Brain microvascular endothelial cell (primary cell): ENCODE measurements around the gene TPSD1.

Source experiments
- DNase-seq: peaks from one replicate; pipeline ENCODE4 v3.0.0-alpha.2; 2020
- H3K27ac ChIP-seq: fragments of 250-450 bp; sonication (Bioruptor Pico); 2 replicates; pipeline ENCODE4 v1.5.1; 2020; ENCODE audit warnings: mild to moderate bottlenecking, moderate library complexity
- H3K27me3 ChIP-seq: fragments of 250-450 bp; sonication (Bioruptor Pico); replicated peaks from 2 replicates; pipeline ENCODE4 v1.5.1; 2020; ENCODE audit warnings: mild to moderate bottlenecking
- H3K36me3 ChIP-seq: fragments of 250-450 bp; sonication (Bioruptor Pico); replicated peaks from 2 replicates; pipeline ENCODE4 v1.5.1; 2020; ENCODE audit warnings: mild to moderate bottlenecking
- H3K4me3 ChIP-seq: 2 replicates; pipeline ENCODE4 v1.5.1; 2011; ENCODE audit warnings: low read depth, mild to moderate bottlenecking, control low read depth, low read length, moderate library complexity
- in situ Hi-C: cut with HindIII; loops from 2 replicates; pipeline ENCODE4 v1.10.0; 2017; ENCODE audit warnings: low sequenced_read_pairs, low pct_ligation_motif_present
- TF ChIP-seq, protein P1 (sequence below): IDR thresholded peaks from 2 replicates; pipeline ENCODE4 v1.5.1; 2011; ENCODE audit warnings: low read depth, mild to moderate bottlenecking, moderate library complexity, low read length, control low read depth, inconsistent platforms; ENCODE audit errors: missing control alignments

TPSD1 gene

DNA sequence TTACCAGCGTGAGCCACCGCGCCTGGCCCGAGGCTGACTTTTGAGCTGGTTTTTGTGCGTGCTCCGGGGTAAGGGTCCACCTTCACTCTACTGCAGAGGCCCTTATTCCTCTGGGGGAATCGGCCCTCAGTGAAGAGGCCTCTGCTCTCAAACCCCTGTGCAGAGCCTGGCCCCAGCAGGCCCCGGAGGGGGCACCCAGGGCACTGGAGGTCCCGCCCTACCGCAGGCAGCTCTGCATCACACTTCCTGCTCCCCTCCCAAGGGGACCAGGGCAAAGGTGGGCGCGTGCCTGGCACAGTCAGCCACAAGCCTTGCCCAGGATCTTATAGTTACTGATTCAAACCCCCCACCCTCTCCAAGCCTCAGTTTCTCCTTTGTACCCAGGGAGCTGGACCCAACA is 50.0 kb downstream of the TPSD1 start:
- TF ChIP-seq, protein P1, sequence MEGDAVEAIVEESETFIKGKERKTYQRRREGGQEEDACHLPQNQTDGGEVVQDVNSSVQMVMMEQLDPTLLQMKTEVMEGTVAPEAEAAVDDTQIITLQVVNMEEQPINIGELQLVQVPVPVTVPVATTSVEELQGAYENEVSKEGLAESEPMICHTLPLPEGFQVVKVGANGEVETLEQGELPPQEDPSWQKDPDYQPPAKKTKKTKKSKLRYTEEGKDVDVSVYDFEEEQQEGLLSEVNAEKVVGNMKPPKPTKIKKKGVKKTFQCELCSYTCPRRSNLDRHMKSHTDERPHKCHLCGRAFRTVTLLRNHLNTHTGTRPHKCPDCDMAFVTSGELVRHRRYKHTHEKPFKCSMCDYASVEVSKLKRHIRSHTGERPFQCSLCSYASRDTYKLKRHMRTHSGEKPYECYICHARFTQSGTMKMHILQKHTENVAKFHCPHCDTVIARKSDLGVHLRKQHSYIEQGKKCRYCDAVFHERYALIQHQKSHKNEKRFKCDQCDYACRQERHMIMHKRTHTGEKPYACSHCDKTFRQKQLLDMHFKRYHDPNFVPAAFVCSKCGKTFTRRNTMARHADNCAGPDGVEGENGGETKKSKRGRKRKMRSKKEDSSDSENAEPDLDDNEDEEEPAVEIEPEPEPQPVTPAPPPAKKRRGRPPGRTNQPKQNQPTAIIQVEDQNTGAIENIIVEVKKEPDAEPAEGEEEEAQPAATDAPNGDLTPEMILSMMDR: no peak
- Histone ChIP-seq H3K27ac (no peak overlapping the region), H3K36me3 (no peaks in the 10 kb centered on the region), H3K4me3 (no peak overlapping the region), H3K27me3 (no peaks in the 10 kb centered on the region)
- DNase-seq: no peak
- in situ Hi-C loops: no loop called here

DNA sequence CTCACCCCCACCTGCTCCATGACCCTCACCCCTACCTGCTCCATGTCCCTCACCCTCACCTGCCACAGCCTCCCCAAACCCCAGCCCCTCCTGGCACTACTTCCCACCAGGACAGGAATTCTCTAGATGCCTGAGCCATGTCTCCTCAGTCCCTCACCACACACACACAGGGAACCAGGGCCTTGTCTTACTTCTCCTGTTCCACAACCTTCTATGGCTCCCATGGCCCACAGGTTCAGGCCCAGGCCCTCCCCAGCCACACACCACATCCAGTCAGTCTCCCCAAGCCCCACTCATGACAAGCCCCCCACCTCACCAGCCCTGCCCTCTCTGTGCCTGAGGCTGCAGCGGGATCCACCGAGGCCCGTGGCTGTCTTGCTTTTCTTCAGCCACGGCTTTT is 50.5 kb downstream of the TPSD1 start:
- no peak overlapping the region for H3K27ac ChIP-seq
- in situ Hi-C loops: no loop called here
- DNase-seq: no peak
- H3K36me3 ChIP-seq: no peaks in the 10 kb centered on the region
- TF ChIP-seq, protein P1: no peak
- no peaks in the 10 kb centered on the region for H3K27me3 ChIP-seq
- H3K4me3 ChIP-seq: no peak overlapping the region

DNA sequence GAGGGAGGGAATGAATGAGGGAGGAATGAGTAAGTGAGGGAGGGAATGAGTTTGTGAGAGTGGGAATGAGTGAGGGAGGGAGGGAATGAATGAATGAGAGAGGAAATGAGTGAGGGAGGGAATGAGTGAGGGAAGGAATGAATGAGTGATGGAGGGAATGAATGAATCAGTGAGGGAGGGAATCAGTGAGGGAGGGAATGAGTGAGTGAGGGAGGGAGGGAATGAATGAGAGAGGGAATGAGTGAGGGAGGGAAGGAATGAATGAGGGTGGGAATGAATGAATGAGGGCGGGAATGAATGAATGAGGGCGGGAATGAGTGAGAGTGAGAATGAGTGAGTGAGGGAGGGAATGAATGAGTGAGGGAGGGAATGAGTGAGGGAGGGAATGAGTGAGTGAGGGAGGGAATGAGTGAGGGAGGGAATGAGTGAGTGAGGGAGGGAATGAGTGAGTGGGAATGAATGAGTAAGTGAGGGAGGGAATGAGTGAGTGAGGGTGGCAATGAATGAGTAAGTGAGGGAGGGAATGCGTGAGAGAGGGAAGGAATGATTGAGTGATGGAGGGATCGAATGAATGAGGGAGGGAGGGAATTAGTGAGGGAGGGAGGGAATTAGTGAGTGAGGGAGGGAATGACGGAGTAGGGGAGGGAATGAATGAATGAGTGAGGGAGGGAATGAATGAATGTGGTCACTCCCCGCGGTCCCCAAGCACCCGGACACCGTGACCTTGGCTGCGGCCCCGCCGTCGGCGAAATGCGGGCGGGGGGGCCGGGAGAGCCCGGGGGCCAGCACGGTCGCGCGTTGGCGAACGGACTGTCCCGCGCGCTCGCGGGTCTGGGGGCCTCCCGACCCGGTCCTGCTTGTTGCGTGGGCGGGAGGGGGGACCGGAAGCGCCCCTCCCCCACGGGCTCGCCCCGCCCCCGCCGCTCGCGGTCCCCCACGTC is 52.4 kb downstream of the TPSD1 start:
- H3K36me3 ChIP-seq: peaks cover 6% of the 10 kb centered on the region
- H3K4me3 ChIP-seq: peak overlapping the region; percentile 43
- no peaks in the 10 kb centered on the region for H3K27me3 ChIP-seq
- H3K27ac ChIP-seq: peak overlapping the region; percentile 100
- TF ChIP-seq, protein P1: no peak
- DNase-seq: no peak
- in situ Hi-C loops: no loop called here
